Right cardiac atrium (tissue), 5 donors: ENCODE results near the gene RXFP1. TPM values are rescaled to one million over a fixed set of nuclear protein-coding genes. Genes with fewer than 3 reads are reported as not detected.

ENCODE experiments used
- ATAC-seq, 2 donors: fragments of 200-7000 bp; cut with Tn5 transposase; one replicate each; pipeline versions ENCODE4 v1.8.0 to v1.9.1; 2020; ENCODE audit warnings: moderate library complexity in 2 of 2, mild to moderate bottlenecking in 1 of 2
- DNase-seq, 3 donors: peaks; one replicate each; pipeline ENCODE4 v3.0.0-alpha.2; 2020
- H3K27ac ChIP-seq: one replicate; pipeline ENCODE4 v1.5.1; 2013; ENCODE audit warnings: mild to moderate bottlenecking, low read length, control low read depth, moderate library complexity
- H3K27me3 ChIP-seq: one replicate; pipeline ENCODE4 v1.6.1; 2013; ENCODE audit not compliant: control insufficient read depth, insufficient read depth
- H3K4me1 ChIP-seq: one replicate; pipeline ENCODE4 v1.6.1; 2013; ENCODE audit warnings: low read length; ENCODE audit not compliant: control insufficient read depth, insufficient read depth
- H3K4me3 ChIP-seq: one replicate; pipeline ENCODE4 v1.5.1; 2013; ENCODE audit warnings: low read length, control low read depth
- H3K9me3 ChIP-seq: one replicate; pipeline ENCODE4 v1.6.1; 2013; ENCODE audit warnings: low read length; ENCODE audit not compliant: control insufficient read depth
- WGBS: extraction: QIAGEN DNeasy Blood & Tissue Kit; methylation state at CpG from one replicate; pipeline ENCODE4 v1.1.7; 2013; 5-methylcytosine and 5-hydroxymethylcytosine counted together
- intact Hi-C, 4 donors: fragments of 100-400 bp; cut with DNase I; formaldehyde crosslinking; loops; one replicate each; pipeline versions ENCODE4 v1.11.0 to v1.14.0; 2022 to 2023
- polyA plus RNA-seq: library from polyadenylated mRNA; stranded (reverse); fragments of 200-250 nt; gene quantifications from one replicate; pipeline ENCODE4 v1.2.3, GENCODE V29; 2013
- total RNA-seq, 4 donors: library from RNA; stranded (reverse); fragmentation: NEBNext Ultra II Directional; extraction: Animal tissue kit (Norgen Biotek cat#: 25700); gene quantifications; one replicate each; pipeline ENCODE4 v1.2.1, GENCODE V29; 2021
- donor health status: healthy with polysubstance abuse.
- donor health status: DM: no; HTN: yes; CAD: no.
- donor health status: DM: no; HTN: no; CAD: no.
- donor health status: DM: no; HTN: yes; CAD: no; lungs with severe emphysema.
- donor health status: DM: yes; HTN: yes; CAD: no.

Gene RXFP1
- total and polyA plus RNA-seq, 5 donors = 0.05 to 0.09 TPM; not detected in 3

- H3K27ac ChIP-seq = no peak overlapping the region
- intact Hi-C loops = no loop called here
- DNase-seq = no peak
- no peak for ATAC-seq
- no peak overlapping the region for H3K4me3 ChIP-seq
- no peaks in the 10 kb centered on the region for H3K9me3 ChIP-seq
- 94% methylated on average over 1 of the region's 1 CpG for WGBS
- H3K27me3 ChIP-seq = no peaks in the 10 kb centered on the region
- no peaks in the 10 kb centered on the region for H3K4me1 ChIP-seq
These were observed 21.5 kb downstream of the RXFP1 start for GRCh38 chr4:158543191-158543590.

DNA sequence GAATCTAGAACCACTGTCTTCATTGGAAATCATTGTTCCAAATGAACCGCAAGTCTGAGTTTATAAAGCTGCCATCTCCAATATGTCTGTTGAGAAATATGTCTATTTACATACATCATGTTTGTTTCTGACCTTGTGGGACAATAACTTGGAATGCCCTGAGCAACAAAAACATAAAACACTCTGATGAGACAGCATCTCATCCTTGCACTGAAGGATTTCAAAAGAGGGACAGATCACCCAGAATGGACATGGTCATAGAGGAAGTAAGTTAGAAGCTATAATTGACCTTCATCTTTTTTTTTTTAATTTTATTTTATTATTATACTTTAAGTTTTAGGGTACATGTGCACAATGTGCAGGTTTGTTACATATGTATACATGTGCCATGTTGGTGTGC, 22.5 kb downstream of the RXFP1 start:
- intact Hi-C loops = no loop called here
- no peaks in the 10 kb centered on the region for H3K27me3 ChIP-seq
- H3K4me1 ChIP-seq = no peaks in the 10 kb centered on the region
- no peaks in the 10 kb centered on the region for H3K9me3 ChIP-seq
- no peak overlapping the region for H3K4me3 ChIP-seq
- 98% methylated on average over 1 of the region's 1 CpG for WGBS
- DNase-seq (no peak), ATAC-seq (no peak)
- H3K27ac ChIP-seq = no peak overlapping the region

GRCh38 chr4:158553364-158553763, 31.7 kb downstream of the RXFP1 start:
- no peak for ATAC-seq
- intact Hi-C loops = no loop called here

GRCh38 chr4:158560284-158560683, 38.6 kb downstream of the RXFP1 start:
- Histone ChIP-seq H3K27ac (no peak overlapping the region), H3K4me1 (no peaks in the 10 kb centered on the region), H3K4me3 (no peak overlapping the region), H3K27me3 (no peaks in the 10 kb centered on the region), H3K9me3 (no peaks in the 10 kb centered on the region)
- ATAC-seq (no peak), DNase-seq (no peak)
- intact Hi-C loops = no loop called here
- whole genome bisulfite sequencing = 88% methylated on average over 6 of the region's 6 CpGs

More at GRCh38 chr4:158553364-158553763, 31.7 kb downstream of the RXFP1 start:
- H3K27ac ChIP-seq = no peak overlapping the region
- no peaks in the 10 kb centered on the region for H3K9me3 ChIP-seq
- DNase-seq = no peak
- H3K27me3 ChIP-seq = no peaks in the 10 kb centered on the region
- WGBS = 76% methylated on average over 3 of the region's 3 CpGs
- H3K4me1 ChIP-seq = no peaks in the 10 kb centered on the region
- H3K4me3 ChIP-seq = no peak overlapping the region

- 93% methylated on average over 18 of the region's 18 CpGs for WGBS
- DNase-seq (peak in 1 of 3 donors; percentile 29), ATAC-seq (no peak)
- no peaks in the 10 kb centered on the region for H3K4me1 ChIP-seq
- intact Hi-C loops = no loop called here
- H3K27ac ChIP-seq = no peak overlapping the region
- H3K27me3 ChIP-seq = no peaks in the 10 kb centered on the region
- no peak overlapping the region for H3K4me3 ChIP-seq
- H3K9me3 ChIP-seq = no peaks in the 10 kb centered on the region
These were observed 45.2 kb downstream of the RXFP1 start for GRCh38 chr4:158566860-158567259.

DNA sequence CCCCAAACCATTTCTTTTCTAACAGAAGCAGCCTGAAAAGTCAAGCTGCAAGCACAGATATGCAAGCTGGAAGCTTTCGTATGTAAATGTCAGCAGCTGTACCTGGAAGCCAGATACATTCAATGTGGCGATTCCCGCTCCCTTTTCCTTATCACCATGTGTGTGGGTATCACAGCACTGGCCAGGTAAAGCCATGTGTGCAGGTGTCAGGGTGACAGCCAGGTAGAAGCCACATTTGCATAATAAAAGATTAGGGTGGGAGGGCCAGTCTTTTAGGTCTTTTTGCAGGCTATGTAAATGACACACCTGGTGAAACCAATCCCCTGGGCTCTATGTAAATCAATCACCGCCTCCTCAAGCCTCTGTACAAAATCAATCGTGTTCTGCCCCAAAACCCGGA, 50.1 kb downstream of the RXFP1 start:
- no peaks in the 10 kb centered on the region for H3K27me3 ChIP-seq
- no peaks in the 10 kb centered on the region for H3K9me3 ChIP-seq
- H3K27ac ChIP-seq = no peak overlapping the region
- H3K4me1 ChIP-seq = no peaks in the 10 kb centered on the region
- no peak overlapping the region for H3K4me3 ChIP-seq
- intact Hi-C loops = no loop called here
- DNase-seq (no peak), ATAC-seq (no peak)
- 86% methylated on average over 6 of the region's 6 CpGs for WGBS

DNA sequence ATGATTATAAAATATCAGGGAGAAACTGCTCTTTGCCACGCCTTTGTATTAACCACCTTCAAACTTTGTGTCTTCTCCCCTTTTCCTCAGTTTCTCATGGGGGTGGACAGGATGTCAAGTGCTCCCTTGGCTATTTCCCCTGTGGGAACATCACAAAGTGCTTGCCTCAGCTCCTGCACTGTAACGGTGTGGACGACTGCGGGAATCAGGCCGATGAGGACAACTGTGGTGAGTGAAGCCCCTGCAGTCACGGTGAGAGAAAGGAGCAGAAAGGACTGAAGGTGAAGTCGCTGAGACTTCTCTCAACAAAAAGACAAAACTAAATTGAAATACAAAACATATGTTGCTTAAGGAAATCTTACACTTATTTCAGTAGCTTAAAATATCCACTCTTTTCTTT, 50.9 kb downstream of the RXFP1 start:
- ATAC-seq (no peak), DNase-seq (no peak)
- H3K27me3 ChIP-seq = no peaks in the 10 kb centered on the region
- H3K27ac ChIP-seq = no peak overlapping the region
- WGBS = 84% methylated on average over 7 of the region's 7 CpGs
- H3K4me3 ChIP-seq = no peak overlapping the region
- no peaks in the 10 kb centered on the region for H3K4me1 ChIP-seq
- intact Hi-C loops = no loop called here
- H3K9me3 ChIP-seq = no peaks in the 10 kb centered on the region

GRCh38 chr4:158578476-158578875, 56.8 kb downstream of the RXFP1 start:
- 28% methylated on average over 1 of the region's 1 CpG for WGBS
- H3K4me3 ChIP-seq = no peak overlapping the region
- no peak for ATAC-seq
- no peaks in the 10 kb centered on the region for H3K9me3 ChIP-seq
- H3K27me3 ChIP-seq = no peaks in the 10 kb centered on the region
- H3K4me1 ChIP-seq = no peaks in the 10 kb centered on the region
- intact Hi-C loops = no loop called here
- no peak overlapping the region for H3K27ac ChIP-seq
- DNase-seq = no peak

DNA sequence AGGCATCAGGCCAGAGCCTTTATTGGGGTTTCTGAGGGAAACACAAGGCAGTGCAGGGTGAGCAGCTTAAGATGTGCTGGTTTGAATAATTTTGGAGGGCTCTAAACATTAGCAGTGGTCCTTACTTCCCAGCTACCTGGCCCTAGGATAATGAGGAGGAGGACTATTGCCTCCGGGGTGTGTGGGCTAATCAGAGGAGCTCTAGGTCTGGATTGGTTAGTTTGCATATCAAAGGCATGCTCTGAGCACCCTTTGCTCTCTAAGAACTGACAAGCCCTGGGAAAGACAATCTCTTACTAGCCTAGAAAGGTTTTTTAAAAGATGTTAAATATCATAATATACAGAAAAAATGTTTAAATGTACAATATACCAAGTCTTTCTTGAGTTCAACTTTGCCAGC, 58.4 kb downstream of the RXFP1 start:
- Histone ChIP-seq H3K27ac (no peak overlapping the region), H3K27me3 (no peaks in the 10 kb centered on the region), H3K9me3 (no peaks in the 10 kb centered on the region), H3K4me3 (no peak overlapping the region), H3K4me1 (no peaks in the 10 kb centered on the region)
- ATAC-seq (no peak), DNase-seq (no peak)
- WGBS = 18% methylated on average over 1 of the region's 1 CpG
- intact Hi-C loops = no loop called here

DNA sequence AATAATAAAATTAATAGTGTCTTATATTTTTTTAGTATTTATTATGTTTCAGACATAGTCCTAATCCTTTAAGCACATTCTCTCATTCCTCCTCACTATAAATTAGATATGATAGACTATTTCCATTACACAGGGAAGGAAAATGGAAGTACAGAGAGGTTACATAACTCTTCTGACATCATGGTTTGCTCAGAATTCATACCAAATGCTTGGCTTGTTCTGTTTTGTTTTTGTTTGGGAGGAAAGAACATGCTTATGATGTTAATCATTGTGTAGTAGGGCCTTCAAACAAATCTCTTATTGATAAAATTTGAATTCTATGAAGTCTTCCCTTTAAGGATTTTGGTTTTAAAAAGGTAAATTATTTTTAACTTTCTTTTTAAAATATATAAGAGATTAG, 59.5 kb downstream of the RXFP1 start:
- Histone ChIP-seq H3K4me3 (no peak overlapping the region), H3K27ac (no peak overlapping the region), H3K27me3 (no peaks in the 10 kb centered on the region), H3K4me1 (no peaks in the 10 kb centered on the region), H3K9me3 (no peaks in the 10 kb centered on the region)
- ATAC-seq (no peak), DNase-seq (no peak)
- intact Hi-C loops = no loop called here

- no peak for ATAC-seq
- Histone ChIP-seq H3K4me3 (no peak overlapping the region), H3K27me3 (no peaks in the 10 kb centered on the region), H3K27ac (no peak overlapping the region), H3K4me1 (no peaks in the 10 kb centered on the region), H3K9me3 (no peaks in the 10 kb centered on the region)
- DNase-seq = no peak
- WGBS = 90% methylated on average over 4 of the region's 4 CpGs
- intact Hi-C loops = no loop called here
These were observed 65.2 kb downstream of the RXFP1 start for GRCh38 chr4:158586881-158587280.

- intact Hi-C loops = no loop called here
- H3K27ac ChIP-seq = no peak overlapping the region
- DNase-seq (no peak), ATAC-seq (no peak)
- no peaks in the 10 kb centered on the region for H3K4me1 ChIP-seq
- H3K9me3 ChIP-seq = no peaks in the 10 kb centered on the region
- no peaks in the 10 kb centered on the region for H3K27me3 ChIP-seq
- H3K4me3 ChIP-seq = no peak overlapping the region
- WGBS = 93% methylated on average over 6 of the region's 6 CpGs
These were observed 66.6 kb downstream of the RXFP1 start for GRCh38 chr4:158588285-158588684.
